Measurements from ENCODE around the gene PTPN21.

Gene PTPN21

GRCh38 chr14:88584451-88584850, 29.6 kb upstream of the PTPN21 start:
- TF ChIP-seq SNAI2 (CRISPR knock-in tag; IDR thresholded peaks at IDR 0.05) (no peak), ZFP3 (CRISPR knock-in tag; IDR thresholded peaks at IDR 0.05) (no peak), ESRRG (CRISPR knock-in tag; IDR thresholded peaks at IDR 0.05) (no peak), ZNF70 (CRISPR knock-in tag; IDR thresholded peaks at IDR 0.05) (no peak), ZFP30 (CRISPR knock-in tag; IDR thresholded peaks at IDR 0.05) (no peak), RARB (CRISPR knock-in tag; IDR thresholded peaks at IDR 0.05) (no peak), TSHZ2 (CRISPR knock-in tag; IDR thresholded peaks at IDR 0.05) (no peak), TOX (CRISPR knock-in tag; IDR thresholded peaks at IDR 0.05; ENCODE audit: borderline replicate concordance) (no peak), CSDC2 (CRISPR knock-in tag; IDR thresholded peaks at IDR 0.05) (no peak), ZNF565 (CRISPR knock-in tag; conservative IDR thresholded peaks at IDR 0.05; ENCODE audit: low read depth) (no peak), ISL1 (CRISPR knock-in tag; IDR thresholded peaks at IDR 0.05) (no peak), CREB5 (CRISPR knock-in tag; IDR thresholded peaks at IDR 0.05; ENCODE audit: low read depth) (no peak), OSR1 (CRISPR knock-in tag; IDR thresholded peaks at IDR 0.05) (no peak), POU6F1 (CRISPR knock-in tag; IDR thresholded peaks at IDR 0.05; ENCODE audit: borderline replicate concordance, low read depth) (no peak), ARNTL (CRISPR knock-in tag; IDR thresholded peaks at IDR 0.05; ENCODE audit: borderline replicate concordance, low read depth) (no peak), TCF4 (CRISPR knock-in tag; IDR thresholded peaks at IDR 0.05; ENCODE audit: borderline replicate concordance) (no peak), PATZ1 (CRISPR knock-in tag; IDR thresholded peaks at IDR 0.05; ENCODE audit: borderline replicate concordance) (no peak), ZC3H10 (CRISPR knock-in tag; IDR thresholded peaks at IDR 0.05) (no peak), CSRNP3 (CRISPR knock-in tag; IDR thresholded peaks at IDR 0.05) (no peak)
- ATAC-seq: no peak

GRCh38 chr14:88576222-88576621, 21.4 kb upstream of the PTPN21 start:
- no peak for TF ChIP-seq CREB5 (CRISPR knock-in tag; IDR thresholded peaks at IDR 0.05; ENCODE audit: low read depth)
- TF ChIP-seq ISL1 (CRISPR knock-in tag; IDR thresholded peaks at IDR 0.05): no peak
- TF ChIP-seq OSR1 (CRISPR knock-in tag; IDR thresholded peaks at IDR 0.05): no peak
- no peak for TF ChIP-seq RARB (CRISPR knock-in tag; IDR thresholded peaks at IDR 0.05)
- TF ChIP-seq ESRRG (CRISPR knock-in tag; IDR thresholded peaks at IDR 0.05): no peak
- no peak for TF ChIP-seq POU6F1 (CRISPR knock-in tag; IDR thresholded peaks at IDR 0.05; ENCODE audit: borderline replicate concordance, low read depth)
- TF ChIP-seq CSDC2 (CRISPR knock-in tag; IDR thresholded peaks at IDR 0.05): no peak
- no peak for TF ChIP-seq ZFP3 (CRISPR knock-in tag; IDR thresholded peaks at IDR 0.05)
- no peak for TF ChIP-seq BACH2 (CRISPR knock-in tag; IDR thresholded peaks at IDR 0.05; ENCODE audit: borderline replicate concordance)
- no peak for TF ChIP-seq TSHZ2 (CRISPR knock-in tag; IDR thresholded peaks at IDR 0.05)
- ATAC-seq: no peak

Data from SK-N-SH treated with all-trans-retinoic acid at 6 μM for 48 hours (cell line).